ENCODE results near the gene SLC9A9.

- TF ChIP-seq, protein P1, sequence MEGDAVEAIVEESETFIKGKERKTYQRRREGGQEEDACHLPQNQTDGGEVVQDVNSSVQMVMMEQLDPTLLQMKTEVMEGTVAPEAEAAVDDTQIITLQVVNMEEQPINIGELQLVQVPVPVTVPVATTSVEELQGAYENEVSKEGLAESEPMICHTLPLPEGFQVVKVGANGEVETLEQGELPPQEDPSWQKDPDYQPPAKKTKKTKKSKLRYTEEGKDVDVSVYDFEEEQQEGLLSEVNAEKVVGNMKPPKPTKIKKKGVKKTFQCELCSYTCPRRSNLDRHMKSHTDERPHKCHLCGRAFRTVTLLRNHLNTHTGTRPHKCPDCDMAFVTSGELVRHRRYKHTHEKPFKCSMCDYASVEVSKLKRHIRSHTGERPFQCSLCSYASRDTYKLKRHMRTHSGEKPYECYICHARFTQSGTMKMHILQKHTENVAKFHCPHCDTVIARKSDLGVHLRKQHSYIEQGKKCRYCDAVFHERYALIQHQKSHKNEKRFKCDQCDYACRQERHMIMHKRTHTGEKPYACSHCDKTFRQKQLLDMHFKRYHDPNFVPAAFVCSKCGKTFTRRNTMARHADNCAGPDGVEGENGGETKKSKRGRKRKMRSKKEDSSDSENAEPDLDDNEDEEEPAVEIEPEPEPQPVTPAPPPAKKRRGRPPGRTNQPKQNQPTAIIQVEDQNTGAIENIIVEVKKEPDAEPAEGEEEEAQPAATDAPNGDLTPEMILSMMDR (IDR thresholded peaks at IDR 0.05) = no peak
- TF ChIP-seq POLR2AphosphoS5 (IDR thresholded peaks at IDR 0.05) = no peak
Observed at GRCh38 chr3:143574933-143575332, 273.3 kb downstream of the SLC9A9 start.

Data from breast epithelium (tissue), 3 donors.